Mucosa of descending colon (tissue), 3 donors: Measurements from ENCODE around the gene LSS. TPM values are rescaled to one million over a fixed set of nuclear protein-coding genes. Genes with fewer than 3 reads are reported as not detected.

ENCODE experiments used
- ATAC-seq: fragments of 200-7000 bp; cut with Tn5 transposase; one replicate; pipeline ENCODE4 v1.9.1; 2020; ENCODE audit warnings: mild to moderate bottlenecking, moderate library complexity
- DNase-seq, 3 donors: peaks; one replicate each; pipeline ENCODE4 v3.0.0-alpha.2; 2020
- H3K36me3 ChIP-seq: fragments of 200-600 bp; one replicate; pipeline ENCODE4 v1.8.0; 2021; ENCODE audit warnings: low read depth, mild to moderate bottlenecking
- H3K4me1 ChIP-seq: fragments of 200-600 bp; one replicate; pipeline ENCODE4 v1.8.0; 2021; ENCODE audit warnings: low read depth, mild to moderate bottlenecking
- H3K4me3 ChIP-seq: fragments of 200-600 bp; one replicate; pipeline ENCODE4 v1.8.0; 2021; ENCODE audit warnings: mild to moderate bottlenecking
- H3K9me3 ChIP-seq: fragments of 200-600 bp; one replicate; pipeline ENCODE4 v1.8.0; 2021; ENCODE audit warnings: mild to moderate bottlenecking
- intact Hi-C, 2 donors: fragments of 100-400 bp; cut with DNase I in 1 of 2; cut with micrococcal nuclease in 1 of 2; formaldehyde crosslinking; loops; one replicate each; pipeline versions ENCODE4 v1.11.0 to v1.11.1; 2022; cut with DNase I, micrococcal nuclease
- total RNA-seq, 3 donors: library from RNA; stranded (reverse); fragmentation: NEBNext Ultra II Directional in 2 of 3; extraction: Animal tissue kit (Norgen Biotek cat#: 25700) in 2 of 3; gene quantifications; one replicate each; pipeline versions ENCODE4 v1.2.1 to v1.2.4, GENCODE V29; 2021 to 2023
- TF ChIP-seq, protein P1 (sequence below): fragments of 200-600 bp; IDR thresholded peaks from one replicate; pipeline ENCODE4 v1.8.0; 2022; ENCODE audit warnings: antibody characterized with exemption, mild to moderate bottlenecking
- donor health status: DM: no; HTN: no; CAD: no; lungs with moderate emphysema.
- donor health status: DM: no; HTN: no; CAD: no.
- donor health status: DM: no; HTN: yes; CAD: no.

The LSS gene
- total RNA-seq, 3 donors from 2014 or later, result 72.6 to 84.8 (median 81.1) TPM

- peak in 1 of 3 donors; percentile 39 for DNase-seq
- Histone ChIP-seq H3K4me3 (no peak within 1 kb of the TSS), H3K36me3 (no peaks in the 10 kb centered on the region), H3K9me3 (no peaks in the 10 kb centered on the region), H3K4me1 (peaks cover 10% of the 10 kb centered on the region)
- TF ChIP-seq, protein P1, sequence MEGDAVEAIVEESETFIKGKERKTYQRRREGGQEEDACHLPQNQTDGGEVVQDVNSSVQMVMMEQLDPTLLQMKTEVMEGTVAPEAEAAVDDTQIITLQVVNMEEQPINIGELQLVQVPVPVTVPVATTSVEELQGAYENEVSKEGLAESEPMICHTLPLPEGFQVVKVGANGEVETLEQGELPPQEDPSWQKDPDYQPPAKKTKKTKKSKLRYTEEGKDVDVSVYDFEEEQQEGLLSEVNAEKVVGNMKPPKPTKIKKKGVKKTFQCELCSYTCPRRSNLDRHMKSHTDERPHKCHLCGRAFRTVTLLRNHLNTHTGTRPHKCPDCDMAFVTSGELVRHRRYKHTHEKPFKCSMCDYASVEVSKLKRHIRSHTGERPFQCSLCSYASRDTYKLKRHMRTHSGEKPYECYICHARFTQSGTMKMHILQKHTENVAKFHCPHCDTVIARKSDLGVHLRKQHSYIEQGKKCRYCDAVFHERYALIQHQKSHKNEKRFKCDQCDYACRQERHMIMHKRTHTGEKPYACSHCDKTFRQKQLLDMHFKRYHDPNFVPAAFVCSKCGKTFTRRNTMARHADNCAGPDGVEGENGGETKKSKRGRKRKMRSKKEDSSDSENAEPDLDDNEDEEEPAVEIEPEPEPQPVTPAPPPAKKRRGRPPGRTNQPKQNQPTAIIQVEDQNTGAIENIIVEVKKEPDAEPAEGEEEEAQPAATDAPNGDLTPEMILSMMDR, result no peak
- no peak for ATAC-seq
- intact Hi-C loops, result no loop called here
These were observed 72.8 kb downstream of the LSS start, which contains the start of gene FTCD for GRCh38 chr21:46155514-46156377. FTCD (minus strand) TSS chr21:46155579; CDS start chr21:46155523, 56 bp downstream.

- intact Hi-C loops, result no loop called here
- H3K4me3 ChIP-seq, result no peak overlapping the region
These were observed 73.5 kb downstream of the LSS start for GRCh38 chr21:46154955-46155513.

GRCh38 chr21:46154155-46154954, 74.2 kb downstream of the LSS start:
- TF ChIP-seq, protein P1, result no peak
- no peak overlapping the region for H3K4me3 ChIP-seq
- intact Hi-C loops, result no loop called here
- peaks cover 10% of the 10 kb centered on the region for H3K4me1 ChIP-seq
- DNase-seq, result peak in 1 of 3 donors; percentile 42
- H3K9me3 ChIP-seq, result no peaks in the 10 kb centered on the region
- no peaks in the 10 kb centered on the region for H3K36me3 ChIP-seq
- ATAC-seq, result no peak

More at GRCh38 chr21:46154955-46155513, 73.5 kb downstream of the LSS start:
- ATAC-seq, result no peak
- Histone ChIP-seq H3K9me3 (no peaks in the 10 kb centered on the region), H3K36me3 (no peaks in the 10 kb centered on the region), H3K4me1 (peaks cover 10% of the 10 kb centered on the region)
- TF ChIP-seq, protein P1, result no peak
- DNase-seq, result no peak

GRCh38 chr21:46153247-46154154, 75.1 kb downstream of the LSS start:
- H3K36me3 ChIP-seq, result no peaks in the 10 kb centered on the region
- peaks cover 10% of the 10 kb centered on the region for H3K4me1 ChIP-seq
- no peaks in the 10 kb centered on the region for H3K9me3 ChIP-seq
- intact Hi-C loops, result no loop called here
- H3K4me3 ChIP-seq, result no peak overlapping the region
- DNase-seq (peak; percentile 47 to 73 (median 67)), ATAC-seq (peak; percentile 81)
- TF ChIP-seq, protein P1, result peak; percentile 72

DNA sequence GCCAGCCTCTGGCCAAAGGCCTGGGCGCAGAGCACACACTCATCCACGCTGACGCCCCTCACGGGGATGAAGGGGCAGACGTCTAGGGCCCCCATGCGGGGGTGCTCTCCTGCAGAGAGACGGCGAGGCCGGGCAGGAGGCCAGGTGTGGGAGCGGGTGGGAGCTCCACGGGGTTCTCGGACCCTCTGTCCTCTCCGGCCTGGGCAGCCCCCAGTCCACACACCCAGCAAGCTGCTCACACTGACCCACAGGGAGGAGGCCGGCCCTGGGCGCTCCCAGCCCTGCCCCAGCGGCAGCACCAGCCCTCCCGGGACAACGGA, 75.7 kb downstream of the LSS start:
- DNase-seq, result peak in 1 of 3 donors; percentile 2
- peak; percentile 48 for ATAC-seq
- Histone ChIP-seq H3K4me3 (no peak overlapping the region), H3K9me3 (no peaks in the 10 kb centered on the region), H3K4me1 (peaks cover 10% of the 10 kb centered on the region), H3K36me3 (no peaks in the 10 kb centered on the region)
- TF ChIP-seq, protein P1, result no peak
- intact Hi-C loops, result no loop called here
